Fibroblast of peridontal ligament (primary cell): ENCODE data around the gene SOX18.

Experiments
- DNase-seq: peaks from one replicate; pipeline ENCODE4 v3.0.0-alpha.2; 2010; ENCODE audit errors: extremely low read depth

SOX18 gene

DNA sequence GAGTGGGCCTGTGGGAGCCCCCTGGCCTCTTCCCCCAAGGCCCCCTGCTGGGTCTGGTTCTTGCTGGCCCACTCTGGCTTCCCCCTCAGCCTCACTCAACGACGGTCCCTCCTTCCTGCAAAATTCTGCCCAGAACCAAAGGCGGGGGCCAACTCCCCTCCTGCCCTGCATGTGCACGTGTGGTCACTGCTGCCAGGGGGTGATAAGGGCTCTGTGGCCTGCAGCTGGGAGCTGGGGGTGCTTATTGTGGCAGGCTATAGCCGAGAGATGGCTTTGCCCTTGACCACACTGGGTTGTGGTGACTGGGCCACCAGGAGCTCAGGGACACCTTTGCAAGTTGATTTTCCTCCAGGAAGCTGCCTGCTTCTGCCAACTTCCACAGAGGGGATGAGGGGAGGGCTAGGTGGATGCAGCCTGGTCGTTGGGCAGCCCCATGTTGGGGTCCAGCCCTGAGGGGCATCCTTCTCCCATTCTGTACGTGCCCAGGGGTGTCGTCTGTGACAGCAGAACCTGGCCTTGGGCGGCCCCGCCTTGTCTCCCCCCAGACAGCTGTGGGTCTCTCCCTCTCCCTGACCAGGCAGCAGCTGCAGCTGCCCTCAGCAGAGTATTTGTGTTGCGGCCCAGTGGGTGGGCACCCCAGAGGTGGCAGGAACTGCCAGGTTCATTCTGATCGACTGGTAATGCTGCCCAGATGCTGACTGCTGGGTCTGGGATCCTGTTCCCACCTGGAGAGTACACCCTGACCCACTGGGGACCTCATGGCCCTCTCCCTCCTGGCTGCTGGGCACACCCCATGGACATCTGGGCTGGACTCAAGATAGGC is 19.2 kb upstream of the SOX18 start:
- DNase-seq: no peak

DNA sequence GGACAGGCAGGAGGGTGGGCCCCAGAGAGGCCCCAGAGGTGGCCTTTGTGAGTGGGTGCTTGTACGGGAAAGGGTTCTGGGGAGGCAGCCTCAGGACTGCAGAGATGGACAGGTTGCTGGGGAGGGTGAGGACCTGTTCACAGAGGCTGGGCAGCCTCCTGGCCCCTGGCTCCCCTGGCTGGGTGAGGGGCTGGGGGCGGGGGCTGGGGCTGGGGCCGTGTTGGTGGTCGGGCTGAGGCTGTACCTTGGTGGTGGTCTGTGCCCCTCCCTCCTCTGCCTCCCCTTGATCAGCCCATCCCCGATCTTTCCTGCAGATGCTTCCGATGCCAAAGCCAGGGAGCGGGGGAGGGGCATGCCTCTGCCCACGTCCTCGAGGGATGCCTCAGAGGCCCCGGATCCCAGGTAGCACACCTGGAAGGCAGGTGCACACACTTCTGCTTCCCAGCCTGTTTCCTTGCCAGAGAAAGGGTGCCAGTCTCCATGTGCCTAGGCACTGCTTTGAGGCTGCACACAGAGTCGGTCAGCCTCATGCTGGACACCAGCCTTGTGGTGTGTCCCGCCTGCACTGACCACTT is 18.4 kb upstream of the SOX18 start:
- DNase-seq: no peak

DNA sequence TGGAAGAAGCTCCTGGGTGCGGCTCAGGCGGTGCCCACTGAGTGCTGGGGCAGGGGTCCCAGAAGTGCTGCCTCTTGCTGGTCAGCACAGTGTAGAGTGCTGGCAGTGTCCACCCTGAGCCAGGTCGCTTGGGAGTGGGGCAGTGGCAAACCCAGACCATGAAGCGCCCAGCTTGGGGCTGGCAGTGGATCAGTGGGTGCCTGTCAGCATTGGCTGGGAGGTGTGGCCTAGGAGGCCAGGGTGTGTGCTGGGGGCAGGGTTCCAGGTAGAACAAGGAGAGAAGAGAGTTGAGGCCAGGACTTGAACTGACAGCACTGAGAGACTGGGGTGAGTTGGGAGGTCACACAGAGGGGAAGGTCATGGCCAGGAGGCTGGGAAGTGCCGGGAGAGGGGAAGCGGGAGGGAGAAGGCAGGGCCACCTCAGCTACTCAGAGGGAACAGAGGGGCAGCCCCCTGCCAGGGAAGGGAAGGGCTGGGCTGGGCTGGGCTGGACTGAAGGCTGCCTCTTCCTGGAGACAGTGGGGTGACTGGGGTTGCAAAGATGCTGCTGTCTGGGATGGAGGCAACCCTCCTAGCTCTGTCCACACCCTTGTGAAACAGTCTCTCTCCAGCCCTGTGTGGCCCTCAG is 17.7 kb upstream of the SOX18 start:
- no peak for DNase-seq

DNA sequence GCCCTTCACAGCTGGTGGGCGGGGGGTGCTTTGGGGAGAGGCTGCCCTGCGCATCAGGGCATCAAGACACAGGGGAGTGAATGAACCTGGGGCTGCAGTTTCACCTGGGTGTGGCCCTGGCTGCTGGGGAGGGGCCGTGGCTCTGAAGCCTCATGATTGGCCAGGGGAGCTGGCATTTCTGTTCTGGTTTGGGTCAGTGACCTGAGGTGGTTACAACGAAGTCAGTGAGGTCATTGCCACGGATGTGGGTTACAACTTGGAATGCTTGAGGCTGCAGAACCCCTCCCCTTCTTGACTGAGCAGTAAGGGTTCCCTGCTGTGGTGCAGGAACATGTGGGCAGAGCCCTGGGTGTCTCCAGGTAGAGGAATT is 16.5 kb upstream of the SOX18 start:
- peak; percentile 66 for DNase-seq

DNA sequence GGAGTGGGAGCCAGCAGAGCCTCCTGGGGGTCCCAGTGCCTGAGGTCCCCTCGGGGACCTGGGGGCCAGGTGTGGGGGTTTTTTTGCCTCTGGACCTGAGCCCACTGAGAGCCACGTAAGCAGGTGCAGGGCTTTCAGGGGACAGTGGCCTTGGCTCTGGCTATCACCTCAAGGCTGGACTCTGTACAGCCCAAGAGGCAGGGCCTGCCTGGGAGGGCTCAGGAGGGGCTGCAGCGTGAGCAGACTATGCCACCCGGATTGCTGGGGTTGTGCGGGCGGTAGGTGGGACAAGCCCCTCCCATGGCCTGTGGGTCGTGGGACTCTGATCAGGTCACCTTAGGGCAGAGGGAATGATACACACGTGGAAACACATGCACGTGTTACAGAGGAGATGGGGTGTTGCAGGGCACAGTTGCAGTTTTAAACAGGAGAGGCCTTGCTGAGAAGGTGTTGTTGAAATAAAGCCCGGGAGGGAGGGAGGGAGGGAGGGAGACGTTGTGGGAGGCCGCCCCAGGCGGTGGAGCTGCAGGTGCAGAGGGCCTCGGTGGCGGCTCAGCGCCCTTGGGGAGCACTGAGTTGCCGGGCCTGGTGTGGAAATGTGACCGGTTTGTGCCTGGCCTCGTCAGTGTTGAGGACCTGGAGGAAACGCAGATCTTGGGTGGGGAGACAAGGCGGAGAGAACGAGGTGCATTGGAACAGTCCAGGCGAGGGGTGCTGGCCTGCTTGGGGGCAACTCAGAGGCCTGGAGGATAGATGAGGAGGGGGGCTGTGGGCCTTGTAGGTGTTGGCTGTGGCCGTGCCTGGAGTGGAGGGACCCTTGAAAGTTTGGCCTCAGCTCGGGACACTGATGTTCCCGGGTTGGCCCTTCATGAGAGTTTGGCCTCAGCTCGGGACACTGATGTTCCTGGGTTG is 15.9 kb upstream of the SOX18 start:
- DNase-seq: no peak

DNA sequence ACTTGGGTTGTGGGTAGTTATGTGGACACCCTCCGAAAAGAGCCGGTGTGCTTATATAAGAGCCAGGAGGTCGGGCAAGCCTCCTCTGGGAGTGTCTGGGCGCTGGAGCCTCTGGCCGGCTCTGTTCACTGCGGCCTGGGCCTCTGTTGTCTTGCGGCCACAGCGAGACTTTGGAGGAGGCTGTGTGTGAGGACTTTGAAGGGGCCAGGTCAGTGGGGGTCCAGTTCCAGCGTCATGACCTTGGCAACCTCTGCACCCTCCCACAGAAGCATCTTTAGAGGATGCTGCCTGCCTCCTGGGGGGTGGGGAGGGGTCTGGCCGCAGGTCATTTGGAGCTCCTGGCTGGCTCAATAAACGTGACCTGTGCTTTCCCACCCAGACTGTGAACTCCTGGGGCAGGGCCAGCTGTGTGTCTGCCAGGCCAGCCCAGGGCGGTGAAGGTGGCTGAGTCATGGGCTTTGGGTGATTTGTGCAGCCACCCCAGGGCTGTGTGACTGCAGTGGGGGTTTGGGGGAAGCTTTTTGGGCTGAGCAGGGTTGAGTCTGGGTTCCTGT is 14.8 kb upstream of the SOX18 start:
- peak; percentile 37 for DNase-seq

DNA sequence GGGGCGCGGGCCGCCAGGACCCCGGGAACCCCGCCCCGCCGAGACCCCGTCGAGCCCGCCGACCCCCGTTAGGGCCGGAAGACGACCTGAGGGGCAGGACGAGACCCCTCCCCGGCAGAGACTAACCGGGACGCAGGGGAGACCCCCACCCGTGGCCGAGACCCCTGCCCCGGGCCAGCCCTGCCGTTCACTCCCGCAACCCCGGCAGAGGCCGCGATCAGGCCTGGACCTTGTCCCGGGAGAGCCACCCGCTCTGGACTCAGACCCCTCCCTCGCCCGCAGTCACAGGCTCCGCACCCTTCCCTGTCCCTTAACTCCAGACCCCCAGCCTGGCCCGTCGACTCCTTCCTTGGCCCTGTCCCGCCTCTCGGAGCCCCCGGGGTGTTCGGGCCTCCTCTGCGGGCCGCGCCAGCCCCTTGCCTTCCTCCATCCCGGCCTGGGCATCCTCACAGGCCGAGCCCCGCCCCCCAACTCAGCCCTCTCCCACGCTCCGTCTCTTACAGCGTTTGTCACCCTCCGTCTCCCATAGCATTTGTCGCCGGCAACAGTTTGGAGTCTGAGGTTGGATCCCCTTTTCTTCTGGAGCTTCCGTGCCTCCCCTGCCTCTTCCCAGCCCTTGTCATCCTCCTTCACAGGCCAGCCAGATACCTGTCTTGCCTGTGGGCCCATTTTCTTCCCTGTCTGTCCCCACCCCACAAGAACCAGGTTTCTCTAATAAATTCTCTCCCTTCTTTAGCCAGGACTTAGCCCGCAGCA is 14.1 kb upstream of the SOX18 start:
- DNase-seq: peak; percentile 5

DNA sequence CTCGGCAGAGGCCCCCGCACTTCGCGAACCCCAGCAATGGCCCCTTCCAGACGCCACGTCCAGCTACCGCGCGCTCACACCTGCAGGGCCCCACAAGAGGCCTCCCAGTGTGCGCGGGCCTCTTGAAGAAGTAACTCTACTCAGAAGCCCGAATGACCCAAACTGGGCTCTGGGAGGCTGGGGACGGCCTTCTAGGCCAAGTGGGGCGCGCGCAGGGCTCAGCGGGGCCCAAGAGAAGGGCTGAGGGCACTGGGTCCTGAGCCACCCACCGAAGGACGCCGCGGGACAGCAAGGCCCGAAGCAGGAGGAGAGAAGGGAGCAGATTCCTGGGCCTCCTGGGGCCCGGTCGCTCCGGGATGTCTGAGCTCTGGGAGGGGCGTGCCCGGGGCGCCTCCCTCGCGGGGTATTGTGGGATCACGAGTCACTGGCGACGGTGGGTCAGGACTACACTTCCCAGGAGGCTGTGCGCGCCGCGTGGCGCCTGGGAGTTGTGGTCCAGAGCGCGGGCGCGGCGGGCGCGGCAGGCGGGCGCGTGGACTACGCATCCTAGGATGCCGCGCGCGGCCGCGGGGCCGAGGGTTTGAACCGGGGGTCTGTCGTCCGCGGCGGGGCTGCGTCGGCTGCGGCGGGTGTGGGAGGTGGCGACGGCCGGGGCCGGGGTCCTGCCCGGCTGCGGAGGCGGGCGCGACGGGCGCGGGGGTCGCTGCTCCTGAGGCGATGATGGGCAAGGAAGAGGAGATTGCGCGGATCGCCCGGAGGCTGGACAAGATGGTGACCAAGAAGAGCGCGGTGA is 13.4 kb upstream of the SOX18 start, which contains the start of gene TCEA2:
Gene TCEA2 (plus strand): TSS at position 603 of the 793 bp plus-strand sequence. CDS start 115 bp downstream, at position 718.
- peak; percentile 94 for DNase-seq

DNA sequence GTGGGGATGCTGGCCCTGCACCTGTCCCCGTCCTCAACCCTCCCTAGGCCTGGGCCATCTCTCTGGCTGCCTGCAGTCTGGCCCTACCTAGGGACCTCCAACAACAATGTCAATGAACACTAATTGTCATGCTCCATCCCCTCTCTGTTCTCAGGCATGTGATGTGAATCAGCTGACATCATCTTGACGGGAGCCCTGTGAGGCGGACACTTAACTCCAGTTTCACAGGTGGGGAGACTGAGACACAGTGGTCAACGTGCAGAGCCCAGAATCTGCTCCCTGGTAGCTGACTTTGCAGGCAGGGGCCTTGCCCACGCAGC is 12.8 kb upstream of the SOX18 start:
- no peak for DNase-seq

DNA sequence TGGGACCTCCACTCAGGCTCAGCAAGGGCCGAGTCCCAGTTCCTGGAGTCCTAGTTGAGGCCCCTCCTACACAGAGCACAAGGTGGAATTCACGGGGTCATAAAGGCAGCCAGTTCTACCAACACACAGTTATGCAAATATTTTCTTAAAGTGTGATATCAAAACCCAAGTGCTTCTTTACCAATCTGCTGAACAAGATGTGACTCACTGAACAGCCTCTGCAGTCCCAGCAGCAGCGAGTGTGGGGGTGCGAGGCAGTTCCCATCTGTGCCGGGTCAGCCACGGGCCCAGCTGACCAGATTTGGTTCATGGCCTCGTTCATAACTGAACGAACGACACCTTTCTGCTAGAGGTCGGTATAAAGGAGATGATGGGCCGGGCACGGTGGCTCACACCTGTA is 9.1 kb upstream of the SOX18 start:
- DNase-seq: no peak

DNA sequence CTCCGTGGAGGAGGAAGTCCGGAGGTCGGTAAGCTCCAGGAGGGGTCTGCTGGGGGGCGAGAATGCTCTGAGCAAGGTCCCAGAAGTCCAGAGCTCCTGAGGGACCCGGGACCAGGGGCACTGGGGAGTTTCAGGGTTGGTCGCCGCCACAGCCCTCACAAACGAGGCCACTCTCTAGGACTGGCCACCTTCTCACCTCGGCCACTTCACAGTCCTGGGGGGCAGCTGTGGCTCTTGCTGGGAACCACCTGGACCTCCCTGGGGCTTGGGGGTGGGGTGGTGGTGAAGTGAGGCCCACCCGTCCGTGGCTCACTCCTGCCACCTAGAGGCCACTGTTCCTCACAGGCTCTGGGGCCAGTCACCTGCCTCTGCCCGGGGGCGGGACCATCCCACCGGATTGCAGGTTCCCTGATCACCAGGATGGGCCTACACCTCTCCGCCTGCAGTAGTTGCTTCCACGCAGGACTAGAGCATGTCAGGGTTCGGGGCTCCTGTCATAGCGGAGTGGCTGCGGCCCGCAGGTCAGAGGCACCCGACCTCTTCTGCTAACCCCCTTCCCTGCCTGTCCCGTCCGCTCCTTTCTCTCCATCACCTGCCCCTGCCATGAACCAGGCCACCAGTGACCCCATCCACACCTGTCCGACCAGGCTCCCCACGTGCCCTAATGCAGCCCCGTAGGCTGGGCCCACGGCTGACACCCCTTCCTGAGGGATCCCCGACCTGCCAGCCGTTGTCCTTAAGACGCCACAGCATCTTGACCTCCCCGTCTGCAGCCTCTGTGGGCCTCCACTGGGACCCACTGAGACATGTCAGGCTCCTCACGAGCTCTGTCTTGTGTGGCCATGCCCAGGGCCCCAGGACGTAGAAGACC is 8.4 kb upstream of the SOX18 start:
- peak; percentile 36 for DNase-seq

DNA sequence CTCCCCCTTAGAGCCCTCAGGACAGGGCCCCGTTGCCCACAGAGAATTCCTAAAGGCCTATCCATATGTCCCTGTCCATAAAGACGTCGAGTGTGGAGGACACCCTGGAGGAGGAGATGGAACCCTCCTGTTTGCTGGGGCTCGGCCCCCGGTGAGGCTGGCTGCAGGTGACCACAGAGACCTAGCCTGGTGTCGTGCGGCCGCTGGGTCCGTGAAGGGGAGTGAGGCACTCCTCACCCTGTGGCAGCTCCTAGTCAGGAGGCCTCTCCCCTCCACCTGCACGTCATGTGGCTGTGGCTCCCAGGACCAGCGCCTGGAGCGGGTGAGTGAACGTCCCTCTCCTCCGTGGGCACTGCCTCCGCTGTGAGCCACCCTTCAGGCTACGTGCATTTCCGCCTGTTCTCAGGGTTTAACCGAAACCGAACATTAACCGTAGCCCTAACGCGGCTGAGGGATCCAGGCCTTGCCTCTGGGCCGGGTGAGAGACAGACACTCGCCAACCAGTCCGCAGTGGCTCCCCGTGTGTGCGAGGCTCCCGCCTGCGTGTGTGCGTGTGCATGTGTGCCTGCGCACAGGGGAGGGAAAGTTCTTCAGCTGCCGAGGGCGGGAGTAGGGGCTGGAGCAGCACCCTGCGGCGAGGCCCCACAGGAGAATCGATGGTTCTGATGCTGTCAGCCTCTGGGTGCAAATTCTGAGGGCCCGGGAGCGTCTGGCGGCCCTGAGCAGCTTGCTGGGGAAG is 7.6 kb upstream of the SOX18 start:
- no peak for DNase-seq

DNA sequence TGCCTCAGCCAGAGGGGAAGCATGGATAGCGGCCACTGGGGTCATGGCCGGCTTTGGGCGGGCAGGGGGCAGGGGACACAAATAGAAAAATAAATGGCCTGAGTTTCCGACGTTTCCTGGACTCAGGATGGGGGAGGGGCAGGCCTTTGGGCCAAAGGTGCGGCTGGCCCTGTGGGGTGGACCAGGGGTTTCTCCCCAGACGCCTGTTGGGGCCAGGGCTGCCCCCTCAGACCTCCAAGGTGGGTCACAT is 7.1 kb upstream of the SOX18 start:
- no peak for DNase-seq

DNA sequence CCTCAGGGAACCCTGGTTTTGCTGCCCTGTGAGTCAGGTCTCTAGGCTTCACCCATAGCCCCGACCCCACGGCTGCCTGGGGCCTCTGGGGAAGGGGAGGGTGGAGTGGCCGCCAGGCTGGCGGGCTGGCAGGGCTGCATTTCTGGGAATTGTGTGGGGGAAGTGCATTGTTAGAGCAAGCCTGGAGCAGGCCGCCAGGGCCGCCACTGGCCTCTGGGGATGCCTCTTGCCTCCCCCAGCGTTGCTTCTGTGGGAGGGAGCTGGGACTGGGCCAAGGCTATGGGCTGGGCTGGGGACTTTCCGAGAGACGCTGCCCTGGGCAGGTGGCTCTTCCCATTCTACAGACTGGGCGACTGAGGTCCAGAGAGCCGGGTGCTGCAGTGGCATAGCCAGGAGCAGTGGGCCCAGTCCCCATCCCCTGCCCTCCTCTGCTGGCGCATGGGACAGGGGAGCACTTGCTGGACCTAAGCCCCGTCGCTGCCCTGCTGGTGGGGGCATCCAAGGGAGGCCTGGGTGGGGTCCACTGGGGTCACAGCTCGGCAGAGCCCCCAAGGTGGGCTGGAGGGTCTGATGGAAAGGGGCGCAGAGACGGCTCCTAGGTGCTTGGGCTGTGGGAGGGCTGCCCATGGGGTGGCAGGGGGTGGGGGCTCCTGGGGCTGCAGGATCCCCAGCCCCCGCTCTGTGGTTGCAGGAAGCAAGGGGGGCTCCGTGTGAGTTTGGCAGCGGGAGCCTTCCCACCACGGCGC is 6.6 kb upstream of the SOX18 start:
- DNase-seq: no peak

DNA sequence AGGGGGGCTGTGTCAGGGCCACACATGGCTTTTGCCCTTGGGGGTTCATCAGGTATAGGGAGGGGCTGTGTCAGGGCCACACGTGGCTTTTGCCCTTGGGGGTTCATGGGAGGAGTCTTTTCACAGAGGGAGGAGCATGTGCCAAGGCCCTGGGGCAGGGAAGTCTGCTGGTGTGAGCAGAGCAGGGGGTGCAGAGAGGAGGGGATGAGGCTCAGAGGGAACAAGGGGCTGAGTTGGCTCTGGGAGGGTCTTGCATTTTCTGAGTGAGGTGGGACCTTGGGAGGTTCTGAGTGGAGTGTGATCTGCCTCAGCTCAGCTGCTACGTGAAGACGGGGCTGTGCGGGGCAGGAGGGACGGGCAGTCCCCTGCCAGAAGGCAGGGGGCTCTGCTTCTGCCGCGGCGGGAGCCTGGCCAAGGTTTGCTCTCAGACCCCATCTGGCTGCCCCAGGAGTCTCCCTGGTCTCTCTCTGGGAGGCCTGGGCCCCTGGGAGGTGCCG is 6.0 kb upstream of the SOX18 start:
- no peak for DNase-seq

DNA sequence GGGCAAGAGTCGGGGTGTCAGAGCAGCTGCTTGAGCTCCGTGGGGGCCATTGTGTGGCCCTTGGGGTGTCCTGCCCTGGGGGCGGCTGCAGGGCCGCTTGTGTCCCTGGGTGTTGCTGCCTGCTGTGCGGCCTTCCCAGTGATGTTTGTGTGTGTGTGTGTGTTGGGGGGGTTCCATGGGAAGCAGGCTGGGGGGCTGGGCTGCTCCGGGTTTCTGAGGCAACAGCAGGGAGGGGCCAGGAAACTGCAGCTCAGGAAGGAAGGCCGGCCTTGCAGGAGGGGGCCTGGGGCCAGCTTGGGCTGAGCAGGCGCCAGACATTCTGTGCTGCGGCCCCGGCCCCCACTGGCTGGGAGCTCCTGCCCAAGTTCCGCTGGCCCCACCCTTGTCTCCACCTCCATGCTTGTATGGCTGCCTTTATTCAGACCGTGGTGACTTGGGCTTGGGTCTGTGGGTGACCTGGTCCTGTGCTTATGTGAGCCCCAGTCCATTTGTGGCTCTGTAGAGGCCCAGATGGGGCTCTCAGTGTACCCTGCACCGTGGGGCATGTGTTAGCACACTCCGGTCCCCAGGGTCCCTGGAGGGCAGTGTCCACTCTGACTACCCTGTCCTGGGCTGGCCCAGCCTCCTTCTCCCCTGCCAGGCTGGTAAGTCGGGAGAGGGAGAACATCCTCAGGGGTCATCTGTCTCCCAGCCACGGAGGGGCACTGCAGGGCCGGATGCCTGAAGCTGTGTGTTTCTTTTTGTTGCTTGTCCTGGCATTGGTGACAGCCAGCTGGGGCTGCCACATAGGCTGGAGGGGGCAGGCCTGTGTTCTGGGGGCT is 4.6 kb upstream of the SOX18 start:
- no peak for DNase-seq
